GM12878 (cell line): ENCODE measurements around the gene TP53I3. TPM values are rescaled to one million over a fixed set of nuclear protein-coding genes. Genes with fewer than 3 reads are reported as not detected.

Experiments
- ATAC-seq: fragments of 200-7000 bp; cut with Tn5 transposase; 3 replicates; pipeline ENCODE4 v1.9.1; 2020; ENCODE audit warnings: mild to moderate bottlenecking, moderate library complexity
- BruUV-seq: library from RNA; stranded (reverse); fragments of 400-500 nt; replicated peaks from 2 replicates; lab custom pipeline; 2021; lab: Mats Ljungman, UMichigan
- CTCF ChIA-PET: fragments of 300-600 bp; sonication (Branson Sonifier 250); formaldehyde crosslinking; extraction: SDS; loops from one replicate; lab custom pipeline; 2021; ENCODE audit warnings: inconsistent platforms; lab: Yijun Ruan, JAX
- POLR2A ChIA-PET: fragments of 350-600 bp; formaldehyde crosslinking; extraction: SDS; loops from one replicate; lab custom pipeline; 2021; ENCODE audit warnings: inconsistent platforms; lab: Charles Lee
- RAD21 ChIA-PET: fragments of 300-600 bp; sonication (Branson Sonifier 250); formaldehyde crosslinking; loops from one replicate; lab custom pipeline; 2023; ENCODE audit warnings: antibody characterized with exemption; ENCODE audit not compliant: unreplicated experiment; lab: Charles Lee
- SMC1A ChIA-PET: fragments of 300-600 bp; sonication (Branson Sonifier 250); formaldehyde crosslinking; loops from one replicate; lab custom pipeline; 2023; ENCODE audit not compliant: unreplicated experiment, uncharacterized antibody; lab: Charles Lee
- DNase-seq: peaks from one replicate; pipeline ENCODE4 v3.0.0-alpha.2; 2011; ENCODE audit warnings: low read depth, low spot score
- FAIRE-seq: peaks from 3 replicates; lab custom pipeline; 2011; peaks lifted over from hg19 to GRCh38; lab: Jason Lieb, UNC
- H2AFZ ChIP-seq: 2 replicates; pipeline ENCODE4 v1.6.0; 2011; ENCODE audit warnings: low read depth, low read length, control low read depth; ENCODE audit not compliant: control insufficient read depth
- H3K27ac ChIP-seq: 2 replicates; pipeline ENCODE4 v1.5.1; 2011; ENCODE audit warnings: control low read depth; ENCODE audit not compliant: control insufficient read depth, insufficient read depth
- H3K27me3 ChIP-seq, 2 experiments: replicated peaks in 1 of 2; 2 replicates each; pipeline versions ENCODE4 v1.6.0 to v1.6.1; 2011; ENCODE audit warnings: low read length in 1 of 2; ENCODE audit not compliant: control insufficient read depth in 2 of 2, insufficient read depth in 2 of 2
- H3K36me3 ChIP-seq, 2 experiments: 2 replicates each; pipeline ENCODE4 v1.5.1; 2011; ENCODE audit warnings: low read length in 1 of 2; ENCODE audit not compliant: control insufficient read depth in 2 of 2, insufficient read depth in 2 of 2
- H3K4me1 ChIP-seq: 2 replicates; pipeline ENCODE4 v1.6.1; 2011; ENCODE audit warnings: mild to moderate bottlenecking, low read length, moderate library complexity, mixed read lengths; ENCODE audit not compliant: control insufficient read depth, insufficient read depth
- H3K4me2 ChIP-seq: 2 replicates; pipeline ENCODE4 v1.6.0; 2011; ENCODE audit warnings: control low read depth; ENCODE audit not compliant: control insufficient read depth, insufficient read depth
- H3K4me3 ChIP-seq: fragments of 200-600 bp; sonication (generic); 2 replicates; pipeline ENCODE4 v1.5.1; 2016
- H3K79me2 ChIP-seq: 2 replicates; pipeline ENCODE4 v1.6.0; 2011; ENCODE audit warnings: low read length; ENCODE audit not compliant: control insufficient read depth, insufficient read depth
- H3K9ac ChIP-seq: 2 replicates; pipeline ENCODE4 v1.8.0; 2011; ENCODE audit warnings: low read length, control low read depth, mixed read lengths; ENCODE audit not compliant: control insufficient read depth, insufficient read depth
- H3K9me3 ChIP-seq: replicated peaks from 3 replicates; pipeline ENCODE4 v1.5.1; 2011; ENCODE audit warnings: mild to moderate bottlenecking, low read length; ENCODE audit not compliant: control insufficient read depth, insufficient read depth
- H4K20me1 ChIP-seq: 2 replicates; pipeline ENCODE4 v1.6.0; 2011; ENCODE audit not compliant: control insufficient read depth, insufficient read depth
- ATF2 ChIP-seq: IDR thresholded peaks from 2 replicates; pipeline ENCODE4 v1.6.1; 2012; ENCODE audit warnings: low read length, inconsistent platforms
- CBX3 ChIP-seq: fragments of 200-600 bp; sonication (generic); IDR thresholded peaks from 2 replicates; pipeline ENCODE4 v1.6.1; 2016; ENCODE audit warnings: low read depth, borderline replicate concordance
- MYB ChIP-seq: fragments of 150-350 bp; IDR thresholded peaks from 2 replicates; pipeline ENCODE4 v1.6.1; 2014; ENCODE audit warnings: mild to moderate bottlenecking, low read depth, low read length, borderline replicate concordance
- NKRF ChIP-seq: fragments of 450-650 bp; conservative IDR thresholded peaks from 2 replicates; pipeline ENCODE4 v1.6.1; 2017; ENCODE audit warnings: mild to moderate bottlenecking, moderate library complexity
- RAD21 ChIP-seq: IDR thresholded peaks from 2 replicates; pipeline ENCODE4 v1.6.1; 2011; ENCODE audit warnings: mild to moderate bottlenecking, low read depth, low read length, moderate library complexity; ENCODE audit not compliant: insufficient read depth
- RAD51 ChIP-seq: fragments of 450-650 bp; IDR thresholded peaks from 2 replicates; pipeline ENCODE4 v1.6.1; 2016; ENCODE audit warnings: moderate library complexity, mild to moderate bottlenecking, inconsistent platforms
- RB1 ChIP-seq: fragments of 450-650 bp; formaldehyde crosslinking; IDR thresholded peaks from 2 replicates; pipeline ENCODE4 v1.6.1; 2017; ENCODE audit warnings: mild to moderate bottlenecking, borderline replicate concordance
- SPI1 ChIP-seq: IDR thresholded peaks from 2 replicates; pipeline ENCODE4 v1.6.1; 2011; ENCODE audit warnings: low read depth, mild to moderate bottlenecking, low read length, moderate library complexity, borderline replicate concordance; ENCODE audit not compliant: insufficient read depth
- whole genome bisulfite sequencing: methylation state at CpG from one replicate; pipeline ENCODE4 v1.1.6; 2016; ENCODE audit warnings: low lambda C conversion rate; ENCODE audit not compliant: insufficient replicate concordance, insufficient coverage; ENCODE audit errors: missing lambda C conversion rate; 5-methylcytosine and 5-hydroxymethylcytosine counted together
- in situ Hi-C: fragments of 300-500 bp; cut with MboI; formaldehyde crosslinking; loops from 9 replicates; pipeline ENCODE4 v1.14.3; 2018; ENCODE audit warnings: mixed read lengths
- intact Hi-C: fragments of 100-400 bp; cut with micrococcal nuclease; formaldehyde crosslinking; loops from one replicate; pipeline ENCODE4 v1.14.2; 2022; ENCODE audit not compliant: unreplicated experiment
- polyA plus RNA-seq, 11 experiments: library from polyadenylated mRNA; depleted of rRNA in 4 of 11; unstranded in 6 of 11; stranded (reverse) in 5 of 11; fragments of >200 nt; fragmentation: Nextera tagmentation in 4 of 11; fragmentation: Illumina TruSeq in 1 of 11; extraction: Ambion mirVana in 4 of 11; extraction: Trizol in 1 of 11; gene quantifications; 1 replicate in 1 of 11; 2 replicates in 10 of 11; pipeline versions ENCODE4 v1.2.1 to v1.2.3, GENCODE V29; 2011 to 2016; ENCODE audit warnings: inconsistent platforms in 2 of 11, missing spikeins in 2 of 11, low read depth in 1 of 11
- total RNA-seq, 4 experiments: library from RNA; depleted of rRNA in 3 of 4; stranded (reverse); fragments of >200 nt in 3 of 4; fragmentation: Illumina TruSeq in 1 of 4; extraction: Trizol in 1 of 4; gene quantifications; 2 replicates each; pipeline versions ENCODE4 v1.2.1 to v1.2.3, GENCODE V29; 2013 to 2021

The TP53I3 gene
- total and polyA plus RNA-seq, 10 of the 15 experiments (the other 5 are each of a cell fraction or from before 2014, with no cell fraction given) = 1.4 to 57.4 (median 11.6) TPM

- SMC1A ChIA-PET = interaction anchor here (0.7 to 3.4 kb wide), 16 partner anchors 10 to 433 kb away, joined by 3 to 44 read pairs (median 4); partner anchors contain the start of genes ATAD2B, FAM228B, PFN4 and WDCP
- Histone ChIP-seq H3K9me3 (no peaks in the 10 kb centered on the region), H3K79me2 (no peaks in the 10 kb centered on the region), H3K36me3 (no peaks in the 10 kb centered on the region; a peak in 2 of 4 replicates), H2AFZ (peak overlapping the region; percentile 98), H3K9ac (peak overlapping the region; percentile 89), H3K4me1 (peaks cover 12% of the 10 kb centered on the region), H3K27me3 (no peaks in the 10 kb centered on the region), H4K20me1 (no peaks in the 10 kb centered on the region), H3K4me2 (peak overlapping the region; percentile 95), H3K27ac (peak overlapping the region; percentile 87), H3K4me3 (peak overlapping the region; percentile 70; the same call in 1 of the 2 replicates)
- FAIRE-seq = no peak
- intact Hi-C loops = loop anchor here (1.0 to 5.0 kb wide), 2 partner anchors 40 to 299 kb away; partner anchors contain the start of genes FAM228B and PFN4
- no peak for DNase-seq
- no peak for ATAC-seq
- in situ Hi-C loops = no loop called here
- RAD21 ChIA-PET = interaction anchor here (0.7 to 3.8 kb wide), 17 partner anchors 12 to 321 kb away, joined by 3 to 98 read pairs (median 5); partner anchors contain the start of genes ATAD2B, FAM228B and WDCP
- TF ChIP-seq CBX3 (no peak), RAD51 (peak; percentile 62; the same call in 1 of the 2 replicates)
- TSS peak; percentile 62 for BruUV-seq
- CTCF ChIA-PET = interaction anchor here (0.7 to 5.2 kb wide), 41 partner anchors 11 to 1180 kb away, joined by 3 to 105 read pairs (median 4); partner anchors contain the start of genes ATAD2B, FAM228B, FKBP1B and WDCP
- 88% methylated on average over 8 of the region's 8 CpGs for WGBS
- POLR2A ChIA-PET = interaction anchor here (0.6 to 3.3 kb wide), 10 partner anchors 11 to 268 kb away, joined by 3 to 25 read pairs (median 4); partner anchors contain the start of genes ATAD2B, FAM228B, PFN4 and WDCP
Measured at GRCh38 chr2:24082787-24083566, 1.7 kb downstream of the TP53I3 start.

- POLR2A ChIA-PET = interaction anchor here (0.5 to 0.7 kb wide), 3 partner anchors 153 to 786 kb away, joined by 3 read pairs; partner anchors contain the start of gene ATAD2B
- RAD21 ChIA-PET = no interaction called here
- no peak overlapping the region for H3K4me3 ChIP-seq
- CTCF ChIA-PET = interaction anchor here (5.2 kb wide), 1 partner anchor 255 kb away, joined by 105 read pairs; no protein-coding TSS in a partner anchor
- H4K20me1 ChIP-seq = no peaks in the 10 kb centered on the region
- H3K79me2 ChIP-seq = peaks cover 4% of the 10 kb centered on the region
- H3K9me3 ChIP-seq = no peaks in the 10 kb centered on the region; the same call in 2 of the 3 replicates
- no peak for DNase-seq
- in situ Hi-C loops = no loop called here
- SMC1A ChIA-PET = interaction anchor here (2.3 kb wide), 1 partner anchor 256 kb away, joined by 7 read pairs; no protein-coding TSS in a partner anchor
- no peaks in the 10 kb centered on the region for H3K27me3 ChIP-seq
- no peak for FAIRE-seq
- intact Hi-C loops = loop anchor here (5.0 kb wide), 1 partner anchor 302 kb away; no protein-coding TSS in a partner anchor
- no peak overlapping the region for H3K4me2 ChIP-seq
- BruUV-seq = no TSS peak
- no peak overlapping the region for H3K9ac ChIP-seq
- 100% methylated on average over 2 of the region's 2 CpGs for WGBS
- no peak overlapping the region for H3K27ac ChIP-seq
- H3K4me1 ChIP-seq = peaks cover 12% of the 10 kb centered on the region
- H3K36me3 ChIP-seq = no peaks in the 10 kb centered on the region; a peak in 2 of 4 replicates
- ATAC-seq = no peak
- H2AFZ ChIP-seq = no peak overlapping the region
- TF ChIP-seq ATF2 (no peak), RAD21 (no peak), MYB (no peak), RB1 (no peak), NKRF (no peak), SPI1 (no peak)
Measured at GRCh38 chr2:24080701-24081100, 3.9 kb downstream of the TP53I3 start.
